ENCODE results near the gene NACC2.
"Not testable (repeated sequence)": the region's sequence is repeated elsewhere in the genome, so short reads cannot be mapped to it uniquely, and the experiment has no call there.

The NACC2 gene

GRCh38 chr9:135971111-135971766 is 123.8 kb downstream of the NACC2 start:
- DNase-seq, result no peak

GRCh38 chr9:135970128-135970815 is 124.8 kb downstream of the NACC2 start:
- no peak for DNase-seq

GRCh38 chr9:135969064-135969683 is 125.9 kb downstream of the NACC2 start:
- DNase-seq, result no peak

GRCh38 chr9:135968601-135969000 is 126.5 kb downstream of the NACC2 start:
- no peak for DNase-seq

- DNase-seq, result no peak
Observed at GRCh38 chr9:135968083-135968476, 127.0 kb downstream of the NACC2 start.

- not testable (repeated sequence) for DNase-seq
Observed at GRCh38 chr9:135966916-135967260, 128.2 kb downstream of the NACC2 start.

- DNase-seq, result no peak
Observed at GRCh38 chr9:135965124-135965756, 129.8 kb downstream of the NACC2 start.

GRCh38 chr9:135963938-135964337 is 131.2 kb downstream of the NACC2 start:
- DNase-seq, result no peak

- DNase-seq, result no peak
Observed at GRCh38 chr9:135963338-135963737, 131.8 kb downstream of the NACC2 start.

GRCh38 chr9:135962696-135963307 is 132.3 kb downstream of the NACC2 start:
- no peak for DNase-seq

- DNase-seq, result peak; percentile 65
Observed at GRCh38 chr9:135961811-135962695, 133.0 kb downstream of the NACC2 start.

GRCh38 chr9:135961277-135961715 is 133.8 kb downstream of the NACC2 start, which contains the start of gene UBAC1:
UBAC1 (minus strand) TSS chr9:135961373; CDS start chr9:135961162, 211 bp downstream.
- DNase-seq, result peak; percentile 97

GRCh38 chr9:135960411-135961276 is 134.4 kb downstream of the NACC2 start:
- DNase-seq, result peak; percentile 66

- DNase-seq, result no peak
Observed at GRCh38 chr9:135959814-135960213, 135.3 kb downstream of the NACC2 start.

GRCh38 chr9:135958485-135958884 is 136.6 kb downstream of the NACC2 start:
- DNase-seq, result no peak

GRCh38 chr9:135957431-135957830 is 137.7 kb downstream of the NACC2 start:
- no peak for DNase-seq

- DNase-seq, result no peak
Observed at GRCh38 chr9:135956802-135957174, 138.3 kb downstream of the NACC2 start.

Data from activated CD8-positive, alpha-beta memory T cell treated with anti-CD3 and anti-CD28 coated beads for 24 hours (primary cell).